H1 (cell line): ENCODE data around the gene REM2. TPM values are rescaled to one million over a fixed set of nuclear protein-coding genes. Genes with fewer than 3 reads are reported as not detected.

Experiments
- CTCF ChIA-PET: fragments of 300-600 bp; sonication (Branson Sonifier 250); formaldehyde crosslinking; loops from one replicate; lab custom pipeline; 2021; ENCODE audit not compliant: partially characterized antibody; lab: Charles Lee
- POLR2A ChIA-PET: fragments of 300-600 bp; sonication (Branson Sonifier 250); formaldehyde crosslinking; loops from one replicate; lab custom pipeline; 2021; ENCODE audit warnings: inconsistent platforms; ENCODE audit not compliant: partially characterized antibody; lab: Charles Lee
- DNase-seq, 2 experiments: peaks; one replicate each; pipeline versions ENCODE4 v3.0.0 to v3.0.0-alpha.2; 2010 to 2022; ENCODE audit warnings: low spot score in 2 of 2, low read depth in 1 of 2, mixed read lengths in 1 of 2
- FAIRE-seq: peaks from 2 replicates; lab custom pipeline; 2011; peaks lifted over from hg19 to GRCh38; lab: Jason Lieb, UNC
- H2AFZ ChIP-seq: 2 replicates; pipeline ENCODE4 v1.8.1; 2012; ENCODE audit warnings: low read length, inconsistent platforms
- H2AK5ac ChIP-seq: 2 replicates; pipeline ENCODE4 v1.6.1; 2013; ENCODE audit warnings: low read depth, low read length
- H2BK120ac ChIP-seq: replicated peaks from 2 replicates; pipeline ENCODE3; 2013; ENCODE audit warnings: low read depth, low read length, inconsistent platforms
- H2BK12ac ChIP-seq: 2 replicates; pipeline ENCODE4 v1.6.1; 2013; ENCODE audit warnings: low read depth, low read length
- H2BK15ac ChIP-seq: 2 replicates; pipeline ENCODE4 v1.6.1; 2013; ENCODE audit warnings: low read length
- H2BK20ac ChIP-seq: 2 replicates; pipeline ENCODE4 v1.6.1; 2013; ENCODE audit warnings: low read length
- H2BK5ac ChIP-seq: 2 replicates; pipeline ENCODE4 v1.6.1; 2013; ENCODE audit warnings: low read depth, low read length
- H3K14ac ChIP-seq: 2 replicates; pipeline ENCODE4 v1.6.1; 2013; ENCODE audit warnings: inconsistent platforms; ENCODE audit not compliant: insufficient read length
- H3K18ac ChIP-seq: 2 replicates; pipeline ENCODE4 v1.6.1; 2013; ENCODE audit warnings: low read length; ENCODE audit errors: extremely low read depth
- H3K23ac ChIP-seq: 2 replicates; pipeline ENCODE4 v1.6.1; 2013; ENCODE audit warnings: inconsistent platforms; ENCODE audit not compliant: insufficient read length
- H3K23me2 ChIP-seq: 2 replicates; pipeline ENCODE4 v1.6.1; 2013; ENCODE audit warnings: low read depth, low read length
- H3K27ac ChIP-seq: 2 replicates; pipeline ENCODE4 v1.6.1; 2011; ENCODE audit warnings: low read depth, low read length, inconsistent platforms
- H3K27me3 ChIP-seq, 4 experiments: replicated peaks in 1 of 4; 1 replicate in 1 of 4; 2 replicates in 3 of 4; pipeline versions ENCODE4 v1.6.1 to v1.8.1; 2011 to 2013; ENCODE audit warnings: low read length in 3 of 4, mild to moderate bottlenecking in 3 of 4, inconsistent platforms in 2 of 4, mixed read lengths in 2 of 4, moderate library complexity in 1 of 4; ENCODE audit not compliant: control insufficient read depth in 3 of 4, insufficient read depth in 3 of 4; ENCODE audit errors: extremely low read depth in 1 of 4
- H3K36me3 ChIP-seq, 4 experiments: 2 replicates each; pipeline versions ENCODE4 v1.6.1 to v1.8.1; 2011 to 2013; ENCODE audit warnings: mild to moderate bottlenecking in 4 of 4, low read length in 3 of 4, moderate library complexity in 2 of 4, control low read depth in 1 of 4, inconsistent platforms in 1 of 4; ENCODE audit not compliant: insufficient read depth in 4 of 4, control insufficient read depth in 2 of 4
- H3K4ac ChIP-seq: replicated peaks from 2 replicates; pipeline ENCODE3; 2013; ENCODE audit warnings: low read length, low read depth, mixed read lengths, inconsistent platforms; ENCODE audit not compliant: insufficient read length
- H3K4me1 ChIP-seq, 4 experiments: replicated peaks in 1 of 4; 1 replicate in 1 of 4; 2 replicates in 3 of 4; pipeline versions ENCODE4 v1.6.1 to v1.8.1; 2011 to 2013; ENCODE audit warnings: low read length in 3 of 4, inconsistent platforms in 2 of 4, mixed read lengths in 1 of 4; ENCODE audit not compliant: insufficient read depth in 4 of 4, control insufficient read depth in 3 of 4
- H3K4me2 ChIP-seq, 2 experiments: 2 replicates each; pipeline versions ENCODE4 v1.6.1 to v1.8.1; 2011 to 2013; ENCODE audit warnings: low read depth in 2 of 2, low read length in 2 of 2, control low read depth in 1 of 2, inconsistent platforms in 1 of 2, mild to moderate bottlenecking in 1 of 2; ENCODE audit not compliant: insufficient read depth in 1 of 2
- H3K4me3 ChIP-seq, 4 experiments: fragments of 200-600, 300-600 bp in 1 of 4; sonication (generic), shearing (Covaris generic), sonication (Bioruptor Twin) in 1 of 4; 2 replicates each; pipeline versions ENCODE4 v1.5.1 to v1.8.1; 2011 to 2016; ENCODE audit warnings: low read length in 4 of 4, low read depth in 3 of 4, control low read depth in 2 of 4, inconsistent platforms in 2 of 4, mild to moderate bottlenecking in 2 of 4, mixed read lengths in 1 of 4, moderate library complexity in 1 of 4; ENCODE audit not compliant: insufficient read depth in 2 of 4; ENCODE audit errors: extremely low read depth in 1 of 4
- H3K56ac ChIP-seq: replicated peaks from 2 replicates; pipeline ENCODE3; 2013; ENCODE audit warnings: low read depth, mild to moderate bottlenecking, mixed read lengths, low read length, inconsistent platforms; ENCODE audit not compliant: insufficient read length
- H3K79me1 ChIP-seq: 2 replicates; pipeline ENCODE4 v1.6.1; 2013; ENCODE audit warnings: low read depth, low read length, control low read depth
- H3K79me2 ChIP-seq, 2 experiments: 2 replicates each; pipeline versions ENCODE4 v1.6.1 to v1.8.1; 2012 to 2013; ENCODE audit warnings: low read length in 2 of 2, mild to moderate bottlenecking in 2 of 2, inconsistent platforms in 1 of 2; ENCODE audit not compliant: insufficient read depth in 2 of 2, control insufficient read depth in 1 of 2
- H3K9ac ChIP-seq, 4 experiments: replicated peaks in 1 of 4; 1 replicate in 1 of 4; 2 replicates in 3 of 4; pipeline versions ENCODE4 v1.6.1 to v1.8.1; 2011 to 2013; ENCODE audit warnings: low read depth in 3 of 4, low read length in 3 of 4, control low read depth in 2 of 4, mild to moderate bottlenecking in 2 of 4, moderate library complexity in 2 of 4, inconsistent platforms in 1 of 4; ENCODE audit errors: extremely low read depth in 1 of 4
- H3K9me3 ChIP-seq, 2 experiments: 2 replicates each; pipeline versions ENCODE4 v1.6.1 to v1.8.1; 2012 to 2013; ENCODE audit warnings: mild to moderate bottlenecking in 2 of 2, moderate library complexity in 2 of 2, control low read depth in 1 of 2, inconsistent platforms in 1 of 2, low read depth in 1 of 2, low read length in 1 of 2, mixed read lengths in 1 of 2; ENCODE audit not compliant: insufficient read depth in 2 of 2
- H4K20me1 ChIP-seq, 2 experiments: replicated peaks in 1 of 2; 2 replicates each; pipeline versions ENCODE3 to v1.8.1; 2011 to 2013; ENCODE audit warnings: inconsistent platforms in 2 of 2, low read length in 2 of 2, mild to moderate bottlenecking in 1 of 2; ENCODE audit not compliant: insufficient read depth in 2 of 2, control insufficient read depth in 1 of 2
- H4K5ac ChIP-seq: 2 replicates; pipeline ENCODE4 v1.6.1; 2013; ENCODE audit warnings: low read length, low read depth, mixed read lengths, inconsistent platforms; ENCODE audit not compliant: insufficient read length
- H4K8ac ChIP-seq: 2 replicates; pipeline ENCODE4 v1.8.0; 2013; ENCODE audit warnings: mild to moderate bottlenecking, moderate library complexity, low read length, inconsistent platforms; ENCODE audit not compliant: insufficient read depth; ENCODE audit errors: extremely low read depth
- H4K91ac ChIP-seq: replicated peaks from 2 replicates; pipeline ENCODE3; 2013; ENCODE audit warnings: low read length, mixed read lengths, inconsistent platforms; ENCODE audit not compliant: insufficient read length
- ASH2L ChIP-seq: fragments of 200-600, 300-600 bp; sonication (generic); IDR thresholded peaks from one replicate; pipeline ENCODE4 v1.7.1; 2017; ENCODE audit warnings: low read length
- MAFK ChIP-seq: IDR thresholded peaks from 2 replicates; pipeline ENCODE4 v1.6.1; 2012; ENCODE audit warnings: low read depth, mild to moderate bottlenecking, improper control_type of control experiment, low read length
- WGBS, 2 experiments: shearing (Covaris generic) in 1 of 2; methylation state at CpG; one replicate each; pipeline versions ENCODE4 v1.1.6 to v1.1.7; 2013 to 2015; ENCODE audit warnings: low lambda C conversion rate in 2 of 2, mixed read lengths in 2 of 2, inconsistent platforms in 1 of 2, low coverage in 1 of 2, missing lambda C conversion rate in 1 of 2; ENCODE audit not compliant: insufficient replicate concordance in 2 of 2, insufficient coverage in 1 of 2, insufficient read length in 1 of 2; ENCODE audit errors: extremely low coverage in 1 of 2, missing lambda C conversion rate in 1 of 2; 5-methylcytosine and 5-hydroxymethylcytosine counted together
- polyA plus RNA-seq, 7 experiments: library from polyadenylated mRNA; depleted of rRNA in 3 of 7; stranded (reverse) in 5 of 7; unstranded in 2 of 7; fragments of >200 nt in 5 of 7; fragments of 200-250 nt in 2 of 7; gene quantifications; 1 replicate in 5 of 7; 2 replicates in 1 of 7; 4 replicates in 1 of 7; pipeline versions ENCODE4 v1.2.1 to v1.2.3, GENCODE V29; 2011 to 2013; ENCODE audit warnings: missing spikeins in 2 of 7, mixed read lengths in 2 of 7
- total RNA-seq: library from RNA; stranded (reverse); fragmentation: NEBNext Ultra II Directional; extraction: Animal tissue kit (Norgen Biotek cat#: 25700); gene quantifications from 2 replicates; pipeline ENCODE4 v1.2.1, GENCODE V29; 2021

REM2 gene
- total and polyA plus RNA-seq, 2 of the 8 experiments (the other 6 are each of a cell fraction or from before 2014, with no cell fraction given) = 1.00 to 1.1 TPM

- no peak for FAIRE-seq
- POLR2A ChIA-PET = interaction anchor here (0.9 to 13.9 kb wide), 4 partner anchors 15 to 171 kb away, joined by 3 to 203 read pairs (median 44); partner anchors contain the start of genes MMP14 and MRPL52
Measured at GRCh38 chr14:22848351-22849164, 34.5 kb upstream of the REM2 start.

More at GRCh38 chr14:22848351-22849164, 34.5 kb upstream of the REM2 start:
- Histone ChIP-seq H2BK15ac (peak overlapping the region; percentile 97; the same call in 1 of the 2 replicates), H3K27me3 (no peaks in the 10 kb centered on the region), H3K79me2 (no peaks in the 10 kb centered on the region), H3K27ac (peak overlapping the region; percentile 8; the same call in 1 of the 2 replicates), H4K8ac (no peak overlapping the region), H3K14ac (no peak overlapping the region), H3K9me3 (no peaks in the 10 kb centered on the region), H2BK12ac (peak overlapping the region; percentile 77; the same call in 1 of the 2 replicates), H3K79me1 (no peaks in the 10 kb centered on the region), H3K18ac (no peak overlapping the region), H4K20me1 (peaks cover 0 to 2% of the 10 kb centered on the region in 2 experiments), H3K9ac (no peak overlapping the region), H2AFZ (no peak overlapping the region), H2AK5ac (peak overlapping the region; percentile 72; the same call in 1 of the 2 replicates), H4K5ac (no peak overlapping the region), H3K4me1 (peaks cover 4 to 22% (median 11%) of the 10 kb centered on the region in 4 experiments), H4K91ac (peak overlapping the region; percentile 8), H3K4me3 (no peak overlapping the region), H3K36me3 (peaks cover 4 to 22% (median 15%) of the 10 kb centered on the region in 4 experiments; a peak in 7 of 8 replicates), H2BK20ac (peak overlapping the region; percentile 80; the same call in 1 of the 2 replicates), H3K4me2 (0 out of 4 replicates have a peak overlapping the region, but pooled peaks of 1 of the 2 experiments have one; percentile 15), H3K23me2 (peaks cover 2% of the 10 kb centered on the region; the same call in 1 of the 2 replicates), H3K4ac (no peak overlapping the region), H2BK5ac (peak overlapping the region; percentile 86), H3K56ac (no peak overlapping the region), H2BK120ac (no peak overlapping the region), H3K23ac (no peak overlapping the region)
- 59% methylated on average over 11 of the region's 12 CpGs; no CpG with 5 or more reads in 1 of the 2 experiments for WGBS, 2 experiments
- CTCF ChIA-PET = interaction anchor here (0.8 to 56.0 kb wide), 11 partner anchors 13 to 278 kb away, joined by 3 to 1562 read pairs (median 4); partner anchors contain the start of genes MMP14, MRPL52 and SLC7A7
- peak in 1 of 2 experiments; percentile 58 for DNase-seq
- no peak for TF ChIP-seq ASH2L
- peak; percentile 70; the same call in 1 of the 2 replicates for TF ChIP-seq MAFK
